Prostate gland (tissue), 1 donor: ENCODE data around the gene CELF4.

Experiments used
- POLR2A ChIP-seq: fragments of 450-650 bp; IDR thresholded peaks from one replicate; pipeline ENCODE4 v1.6.1; 2016; ENCODE audit warnings: antibody characterized with exemption, mild to moderate bottlenecking
- POLR2AphosphoS5 ChIP-seq: sonication (generic); formaldehyde crosslinking; IDR thresholded peaks from one replicate; pipeline ENCODE4 v1.6.1; 2017; ENCODE audit warnings: antibody characterized with exemption

DNA sequence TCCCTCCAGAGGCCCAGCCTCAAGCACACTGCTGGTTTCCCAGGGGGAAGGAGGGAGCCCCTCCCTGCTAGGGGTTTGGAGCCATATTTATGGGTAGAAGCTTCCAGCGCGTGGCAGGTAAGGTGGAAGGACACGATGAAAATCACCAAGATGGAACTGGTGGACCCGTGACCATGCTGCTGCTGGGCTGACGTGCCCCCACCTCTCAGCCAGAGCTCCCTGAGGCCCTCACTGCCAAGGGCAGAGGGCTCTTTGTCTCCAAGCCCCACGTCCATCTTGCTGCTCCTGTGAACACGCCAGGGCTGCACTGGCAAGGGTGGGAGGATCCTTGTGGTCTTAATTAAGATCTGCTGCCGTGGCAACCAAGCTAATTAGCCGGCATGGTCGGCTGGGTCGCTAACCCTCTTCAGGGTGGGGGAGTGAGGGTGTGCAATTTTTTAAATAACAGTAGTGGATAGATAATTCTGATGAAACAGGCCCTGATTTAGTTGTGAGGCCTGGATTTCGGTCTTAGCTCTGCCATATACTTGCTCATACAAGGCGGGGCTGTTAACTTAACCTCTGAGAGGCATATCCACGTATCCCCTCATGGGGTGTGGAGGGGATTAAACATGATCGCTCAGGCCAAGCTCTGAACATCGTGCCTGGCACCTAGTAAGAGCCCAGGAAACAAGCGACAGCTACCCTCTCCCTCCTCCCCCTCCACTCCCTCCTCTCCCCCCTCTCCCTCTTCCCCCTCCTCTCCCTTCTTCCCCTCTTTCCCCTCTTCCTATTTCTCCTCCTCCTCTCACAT is 232.8 kb downstream of the CELF4 start:
- TF ChIP-seq POLR2A (no peak), POLR2AphosphoS5 (no peak)
